ENCODE measurements around the gene SIGLEC8. TPM values are rescaled to one million over a fixed set of nuclear protein-coding genes. Genes with fewer than 3 reads are reported as not detected.

SIGLEC8 gene
- total RNA-seq, 1 donor from 2014 or later: not detected

GRCh38 chr19:51491586-51491985 lies 33.3 kb upstream of the SIGLEC8 start:
- peaks cover 12% of the 10 kb centered on the region for H3K9me3 Mint-ChIP-seq (ENCODE audit: unreplicated experiment)
- H3K36me3 Mint-ChIP-seq (ENCODE audit: low read depth, unreplicated experiment): peaks cover 4% of the 10 kb centered on the region
- TF ChIP-seq CTCF (IDR thresholded peaks at IDR 0.05; ENCODE audit: unreplicated experiment): no peak
- no peak overlapping the region for H3K27ac Mint-ChIP-seq (ENCODE audit: unreplicated experiment)
- H3K4me3 Mint-ChIP-seq (ENCODE audit: unreplicated experiment): peak overlapping the region; percentile 13
- DNase-seq (ENCODE audit: low spot score): no peak
- H3K4me1 Mint-ChIP-seq (ENCODE audit: unreplicated experiment): peaks cover 2% of the 10 kb centered on the region
- H3K27me3 Mint-ChIP-seq (ENCODE audit: unreplicated experiment): no peaks in the 10 kb centered on the region

DNA sequence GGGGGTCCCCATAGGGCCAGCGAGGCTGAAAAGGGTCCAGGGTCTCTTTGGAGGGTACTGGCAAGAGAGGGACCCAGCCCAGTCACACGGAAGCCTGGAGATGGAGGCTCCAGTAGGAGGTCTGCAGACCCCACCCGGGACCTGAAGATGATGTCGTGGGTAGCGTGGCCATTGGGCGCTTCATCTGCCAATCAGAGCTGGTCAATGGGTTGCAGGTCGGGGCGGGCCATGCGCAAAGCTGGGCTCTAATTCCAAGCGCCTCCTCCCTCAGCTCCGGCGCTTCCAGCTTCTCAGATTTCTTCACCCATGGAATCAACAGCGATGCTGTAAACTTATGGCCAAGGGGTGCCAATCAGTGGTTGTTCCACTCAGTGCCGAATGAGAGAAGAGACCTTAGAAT lies 32.4 kb upstream of the SIGLEC8 start:
- no peaks in the 10 kb centered on the region for H3K4me1 Mint-ChIP-seq (ENCODE audit: unreplicated experiment)
- peaks cover 4% of the 10 kb centered on the region for H3K36me3 Mint-ChIP-seq (ENCODE audit: low read depth, unreplicated experiment)
- H3K9me3 Mint-ChIP-seq (ENCODE audit: unreplicated experiment): peaks cover 12% of the 10 kb centered on the region
- H3K4me3 Mint-ChIP-seq (ENCODE audit: unreplicated experiment): no peak overlapping the region
- H3K27ac Mint-ChIP-seq (ENCODE audit: unreplicated experiment): no peak overlapping the region
- DNase-seq (ENCODE audit: low spot score): no peak
- no peak for TF ChIP-seq CTCF (IDR thresholded peaks at IDR 0.05; ENCODE audit: unreplicated experiment)
- H3K27me3 Mint-ChIP-seq (ENCODE audit: unreplicated experiment): no peaks in the 10 kb centered on the region

- no peak for DNase-seq (ENCODE audit: low spot score)
- Mint-ChIP-seq H3K36me3 (ENCODE audit: low read depth, unreplicated experiment) (peaks cover 4% of the 10 kb centered on the region), H3K4me1 (ENCODE audit: unreplicated experiment) (no peaks in the 10 kb centered on the region), H3K27me3 (ENCODE audit: unreplicated experiment) (no peaks in the 10 kb centered on the region), H3K27ac (ENCODE audit: unreplicated experiment) (no peak overlapping the region), H3K4me3 (ENCODE audit: unreplicated experiment) (no peak overlapping the region), H3K9me3 (ENCODE audit: unreplicated experiment) (peaks cover 12% of the 10 kb centered on the region)
- TF ChIP-seq CTCF (IDR thresholded peaks at IDR 0.05; ENCODE audit: unreplicated experiment): no peak
Measured at GRCh38 chr19:51489113-51489512, 30.9 kb upstream of the SIGLEC8 start.

GRCh38 chr19:51488491-51488890 lies 30.2 kb upstream of the SIGLEC8 start:
- no peaks in the 10 kb centered on the region for H3K27me3 Mint-ChIP-seq (ENCODE audit: unreplicated experiment)
- H3K4me3 Mint-ChIP-seq (ENCODE audit: unreplicated experiment): no peak overlapping the region
- no peak for DNase-seq (ENCODE audit: low spot score)
- no peak for TF ChIP-seq CTCF (IDR thresholded peaks at IDR 0.05; ENCODE audit: unreplicated experiment)
- H3K36me3 Mint-ChIP-seq (ENCODE audit: low read depth, unreplicated experiment): peaks cover 3% of the 10 kb centered on the region
- peaks cover 12% of the 10 kb centered on the region for H3K9me3 Mint-ChIP-seq (ENCODE audit: unreplicated experiment)
- H3K27ac Mint-ChIP-seq (ENCODE audit: unreplicated experiment): no peak overlapping the region
- H3K4me1 Mint-ChIP-seq (ENCODE audit: unreplicated experiment): no peaks in the 10 kb centered on the region

DNA sequence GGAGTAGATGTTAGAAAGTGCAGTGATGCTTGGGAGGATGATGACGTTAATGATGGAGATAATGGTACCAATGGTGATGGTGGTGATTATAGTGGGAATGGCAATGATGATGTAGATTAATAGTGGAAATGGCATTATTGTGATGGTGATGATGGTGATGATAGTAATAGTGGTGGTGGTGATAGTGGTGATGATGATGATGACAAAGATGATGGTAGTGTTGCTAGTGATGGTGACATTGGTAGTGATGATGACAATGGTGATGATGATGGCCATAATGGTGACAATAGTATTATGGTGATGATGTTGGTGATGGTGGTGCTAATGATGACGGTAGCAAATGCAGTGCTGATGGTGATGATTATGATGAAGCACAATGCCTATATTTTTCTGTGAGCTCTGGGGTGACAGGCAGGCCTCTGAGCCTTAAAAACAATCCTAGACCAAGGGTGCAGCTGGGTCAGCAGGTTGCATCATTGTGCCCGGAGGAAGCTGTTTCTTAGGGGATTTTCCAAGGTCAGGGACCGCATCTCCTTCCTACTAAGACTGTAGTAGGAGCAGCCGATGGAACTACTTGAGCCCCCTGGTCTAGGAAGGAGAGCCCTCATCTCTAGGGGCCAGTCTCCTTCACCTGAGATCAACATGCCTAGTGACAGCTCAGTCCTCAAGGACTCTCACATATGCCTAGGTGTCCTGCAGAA lies 27.9 kb upstream of the SIGLEC8 start:
- Mint-ChIP-seq H3K27me3 (ENCODE audit: unreplicated experiment) (no peaks in the 10 kb centered on the region), H3K27ac (ENCODE audit: unreplicated experiment) (no peak overlapping the region), H3K9me3 (ENCODE audit: unreplicated experiment) (peaks cover 2% of the 10 kb centered on the region), H3K4me1 (ENCODE audit: unreplicated experiment) (no peaks in the 10 kb centered on the region), H3K36me3 (ENCODE audit: low read depth, unreplicated experiment) (no peaks in the 10 kb centered on the region), H3K4me3 (ENCODE audit: unreplicated experiment) (no peak overlapping the region)
- no peak for TF ChIP-seq CTCF (IDR thresholded peaks at IDR 0.05; ENCODE audit: unreplicated experiment)
- DNase-seq (ENCODE audit: low spot score): no peak
